ENCODE measurements around the gene NDUFAF3. TPM values are rescaled to one million over a fixed set of nuclear protein-coding genes. Genes with fewer than 3 reads are reported as not detected.
A peak's percentile ranks its signal among the peaks of the same experiment; 100 is the strongest.

NDUFAF3 gene
- total and polyA plus RNA-seq, 10 of the 15 experiments (the other 5 are each of a cell fraction or from before 2014, with no cell fraction given): 25.4 to 228 (median 63.9) TPM

DNA sequence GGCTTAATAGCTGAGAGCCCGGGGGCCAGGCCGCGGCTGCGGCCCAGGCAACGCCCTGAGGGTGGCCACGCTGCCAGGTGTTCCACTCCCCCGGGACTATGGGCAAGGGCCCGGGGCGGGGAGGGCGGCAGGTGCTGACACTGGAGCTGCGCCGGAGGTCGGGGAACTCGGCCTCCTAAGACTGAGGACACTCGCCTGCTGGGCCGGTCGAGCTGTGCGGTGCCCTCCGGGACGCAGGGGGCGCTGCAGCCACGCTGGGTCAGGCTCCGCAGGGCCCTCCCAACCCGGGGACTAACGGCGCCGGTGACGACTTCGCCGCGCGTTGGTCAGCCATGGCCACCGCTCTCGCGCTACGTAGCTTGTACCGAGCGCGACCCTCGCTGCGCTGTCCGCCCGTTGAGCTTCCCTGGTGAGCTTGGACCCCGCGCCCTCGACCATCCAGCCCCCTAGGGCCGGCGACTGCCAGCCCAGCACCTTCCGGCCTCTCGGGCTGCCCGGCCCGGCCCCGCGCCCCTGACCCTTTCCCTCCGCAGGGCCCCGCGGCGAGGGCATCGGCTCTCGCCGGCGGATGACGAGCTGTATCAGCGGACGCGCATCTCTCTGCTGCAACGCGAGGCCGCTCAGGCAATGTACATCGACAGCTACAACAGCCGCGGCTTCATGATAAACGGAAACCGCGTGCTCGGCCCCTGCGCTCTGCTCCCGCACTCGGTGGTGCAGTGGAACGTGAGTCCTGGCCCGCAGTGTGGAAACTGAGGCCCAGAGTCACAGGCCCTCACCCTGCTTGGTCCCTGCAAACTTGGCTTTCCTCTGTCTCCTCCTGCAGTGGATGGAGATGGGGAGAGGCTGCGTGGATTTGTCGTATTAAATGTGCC is at the start of gene NDUFAF3 (continued):
- TF ChIP-seq, protein P1, sequence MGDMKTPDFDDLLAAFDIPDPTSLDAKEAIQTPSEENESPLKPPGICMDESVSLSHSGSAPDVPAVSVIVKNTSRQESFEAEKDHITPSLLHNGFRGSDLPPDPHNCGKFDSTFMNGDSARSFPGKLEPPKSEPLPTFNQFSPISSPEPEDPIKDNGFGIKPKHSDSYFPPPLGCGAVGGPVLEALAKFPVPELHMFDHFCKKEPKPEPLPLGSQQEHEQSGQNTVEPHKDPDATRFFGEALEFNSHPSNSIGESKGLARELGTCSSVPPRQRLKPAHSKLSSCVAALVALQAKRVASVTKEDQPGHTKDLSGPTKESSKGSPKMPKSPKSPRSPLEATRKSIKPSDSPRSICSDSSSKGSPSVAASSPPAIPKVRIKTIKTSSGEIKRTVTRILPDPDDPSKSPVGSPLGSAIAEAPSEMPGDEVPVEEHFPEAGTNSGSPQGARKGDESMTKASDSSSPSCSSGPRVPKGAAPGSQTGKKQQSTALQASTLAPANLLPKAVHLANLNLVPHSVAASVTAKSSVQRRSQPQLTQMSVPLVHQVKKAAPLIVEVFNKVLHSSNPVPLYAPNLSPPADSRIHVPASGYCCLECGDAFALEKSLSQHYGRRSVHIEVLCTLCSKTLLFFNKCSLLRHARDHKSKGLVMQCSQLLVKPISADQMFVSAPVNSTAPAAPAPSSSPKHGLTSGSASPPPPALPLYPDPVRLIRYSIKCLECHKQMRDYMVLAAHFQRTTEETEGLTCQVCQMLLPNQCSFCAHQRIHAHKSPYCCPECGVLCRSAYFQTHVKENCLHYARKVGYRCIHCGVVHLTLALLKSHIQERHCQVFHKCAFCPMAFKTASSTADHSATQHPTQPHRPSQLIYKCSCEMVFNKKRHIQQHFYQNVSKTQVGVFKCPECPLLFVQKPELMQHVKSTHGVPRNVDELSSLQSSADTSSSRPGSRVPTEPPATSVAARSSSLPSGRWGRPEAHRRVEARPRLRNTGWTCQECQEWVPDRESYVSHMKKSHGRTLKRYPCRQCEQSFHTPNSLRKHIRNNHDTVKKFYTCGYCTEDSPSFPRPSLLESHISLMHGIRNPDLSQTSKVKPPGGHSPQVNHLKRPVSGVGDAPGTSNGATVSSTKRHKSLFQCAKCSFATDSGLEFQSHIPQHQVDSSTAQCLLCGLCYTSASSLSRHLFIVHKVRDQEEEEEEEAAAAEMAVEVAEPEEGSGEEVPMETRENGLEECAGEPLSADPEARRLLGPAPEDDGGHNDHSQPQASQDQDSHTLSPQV (IDR thresholded peaks at IDR 0.05): 0 out of 2 replicates have a peak, but pooled peaks have one; percentile 39
- TF ChIP-seq, protein P2, sequence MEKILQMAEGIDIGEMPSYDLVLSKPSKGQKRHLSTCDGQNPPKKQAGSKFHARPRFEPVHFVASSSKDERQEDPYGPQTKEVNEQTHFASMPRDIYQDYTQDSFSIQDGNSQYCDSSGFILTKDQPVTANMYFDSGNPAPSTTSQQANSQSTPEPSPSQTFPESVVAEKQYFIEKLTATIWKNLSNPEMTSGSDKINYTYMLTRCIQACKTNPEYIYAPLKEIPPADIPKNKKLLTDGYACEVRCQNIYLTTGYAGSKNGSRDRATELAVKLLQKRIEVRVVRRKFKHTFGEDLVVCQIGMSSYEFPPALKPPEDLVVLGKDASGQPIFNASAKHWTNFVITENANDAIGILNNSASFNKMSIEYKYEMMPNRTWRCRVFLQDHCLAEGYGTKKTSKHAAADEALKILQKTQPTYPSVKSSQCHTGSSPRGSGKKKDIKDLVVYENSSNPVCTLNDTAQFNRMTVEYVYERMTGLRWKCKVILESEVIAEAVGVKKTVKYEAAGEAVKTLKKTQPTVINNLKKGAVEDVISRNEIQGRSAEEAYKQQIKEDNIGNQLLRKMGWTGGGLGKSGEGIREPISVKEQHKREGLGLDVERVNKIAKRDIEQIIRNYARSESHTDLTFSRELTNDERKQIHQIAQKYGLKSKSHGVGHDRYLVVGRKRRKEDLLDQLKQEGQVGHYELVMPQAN (conservative IDR thresholded peaks at IDR 0.05): peak; percentile 78
- TF ChIP-seq DPF2 (IDR thresholded peaks at IDR 0.05): peak; percentile 95
- peak; percentile 42 for TF ChIP-seq SP1 (IDR thresholded peaks at IDR 0.05; ENCODE audit: low read depth, low read length)
- TF ChIP-seq, protein P3, sequence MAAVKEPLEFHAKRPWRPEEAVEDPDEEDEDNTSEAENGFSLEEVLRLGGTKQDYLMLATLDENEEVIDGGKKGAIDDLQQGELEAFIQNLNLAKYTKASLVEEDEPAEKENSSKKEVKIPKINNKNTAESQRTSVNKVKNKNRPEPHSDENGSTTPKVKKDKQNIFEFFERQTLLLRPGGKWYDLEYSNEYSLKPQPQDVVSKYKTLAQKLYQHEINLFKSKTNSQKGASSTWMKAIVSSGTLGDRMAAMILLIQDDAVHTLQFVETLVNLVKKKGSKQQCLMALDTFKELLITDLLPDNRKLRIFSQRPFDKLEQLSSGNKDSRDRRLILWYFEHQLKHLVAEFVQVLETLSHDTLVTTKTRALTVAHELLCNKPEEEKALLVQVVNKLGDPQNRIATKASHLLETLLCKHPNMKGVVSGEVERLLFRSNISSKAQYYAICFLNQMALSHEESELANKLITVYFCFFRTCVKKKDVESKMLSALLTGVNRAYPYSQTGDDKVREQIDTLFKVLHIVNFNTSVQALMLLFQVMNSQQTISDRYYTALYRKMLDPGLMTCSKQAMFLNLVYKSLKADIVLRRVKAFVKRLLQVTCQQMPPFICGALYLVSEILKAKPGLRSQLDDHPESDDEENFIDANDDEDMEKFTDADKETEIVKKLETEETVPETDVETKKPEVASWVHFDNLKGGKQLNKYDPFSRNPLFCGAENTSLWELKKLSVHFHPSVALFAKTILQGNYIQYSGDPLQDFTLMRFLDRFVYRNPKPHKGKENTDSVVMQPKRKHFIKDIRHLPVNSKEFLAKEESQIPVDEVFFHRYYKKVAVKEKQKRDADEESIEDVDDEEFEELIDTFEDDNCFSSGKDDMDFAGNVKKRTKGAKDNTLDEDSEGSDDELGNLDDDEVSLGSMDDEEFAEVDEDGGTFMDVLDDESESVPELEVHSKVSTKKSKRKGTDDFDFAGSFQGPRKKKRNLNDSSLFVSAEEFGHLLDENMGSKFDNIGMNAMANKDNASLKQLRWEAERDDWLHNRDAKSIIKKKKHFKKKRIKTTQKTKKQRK (IDR thresholded peaks at IDR 0.05; ENCODE audit: low read depth, low read length): no peak
- TF ChIP-seq, protein P4, sequence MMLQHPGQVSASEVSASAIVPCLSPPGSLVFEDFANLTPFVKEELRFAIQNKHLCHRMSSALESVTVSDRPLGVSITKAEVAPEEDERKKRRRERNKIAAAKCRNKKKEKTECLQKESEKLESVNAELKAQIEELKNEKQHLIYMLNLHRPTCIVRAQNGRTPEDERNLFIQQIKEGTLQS (IDR thresholded peaks at IDR 0.05; ENCODE audit: borderline replicate concordance, extremely low read depth, low read depth, low read length): no peak
- TF ChIP-seq NFYB (IDR thresholded peaks at IDR 0.05; ENCODE audit: insufficient read depth, low read depth, low read length): no peak
- TF ChIP-seq, protein P5, sequence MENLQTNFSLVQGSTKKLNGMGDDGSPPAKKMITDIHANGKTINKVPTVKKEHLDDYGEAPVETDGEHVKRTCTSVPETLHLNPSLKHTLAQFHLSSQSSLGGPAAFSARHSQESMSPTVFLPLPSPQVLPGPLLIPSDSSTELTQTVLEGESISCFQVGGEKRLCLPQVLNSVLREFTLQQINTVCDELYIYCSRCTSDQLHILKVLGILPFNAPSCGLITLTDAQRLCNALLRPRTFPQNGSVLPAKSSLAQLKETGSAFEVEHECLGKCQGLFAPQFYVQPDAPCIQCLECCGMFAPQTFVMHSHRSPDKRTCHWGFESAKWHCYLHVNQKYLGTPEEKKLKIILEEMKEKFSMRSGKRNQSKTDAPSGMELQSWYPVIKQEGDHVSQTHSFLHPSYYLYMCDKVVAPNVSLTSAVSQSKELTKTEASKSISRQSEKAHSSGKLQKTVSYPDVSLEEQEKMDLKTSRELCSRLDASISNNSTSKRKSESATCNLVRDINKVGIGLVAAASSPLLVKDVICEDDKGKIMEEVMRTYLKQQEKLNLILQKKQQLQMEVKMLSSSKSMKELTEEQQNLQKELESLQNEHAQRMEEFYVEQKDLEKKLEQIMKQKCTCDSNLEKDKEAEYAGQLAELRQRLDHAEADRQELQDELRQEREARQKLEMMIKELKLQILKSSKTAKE (IDR thresholded peaks at IDR 0.05; ENCODE audit: low read depth, poor library complexity, severe bottlenecking): no peak
- no peak for TF ChIP-seq BMI1 (IDR thresholded peaks at IDR 0.05; ENCODE audit: borderline replicate concordance)
- peak; percentile 73; the same call in 1 of the 2 replicates for TF ChIP-seq ZNF217 (IDR thresholded peaks at IDR 0.05)
- TF ChIP-seq NFYA (IDR thresholded peaks at IDR 0.05; ENCODE audit: borderline replicate concordance, low read depth, low read length): no peak

Data from GM12878 (cell line).